GM19193 (cell line): ENCODE data around the gene DDO.

ENCODE experiments used
- POLR2A ChIP-seq: IDR thresholded peaks from 4 replicates; pipeline ENCODE4 v1.6.1; 2011; ENCODE audit not compliant: insufficient read depth, insufficient read length; ENCODE audit errors: extremely low read depth

Gene DDO

GRCh38 chr6:110364364-110365105, 50.8 kb downstream of the DDO start:
- TF ChIP-seq POLR2A, result no peak

- TF ChIP-seq POLR2A, result no peak
Observed at GRCh38 chr6:110363748-110364147, 51.6 kb downstream of the DDO start.

GRCh38 chr6:110360676-110361075, 54.7 kb downstream of the DDO start:
- TF ChIP-seq POLR2A, result no peak

DNA sequence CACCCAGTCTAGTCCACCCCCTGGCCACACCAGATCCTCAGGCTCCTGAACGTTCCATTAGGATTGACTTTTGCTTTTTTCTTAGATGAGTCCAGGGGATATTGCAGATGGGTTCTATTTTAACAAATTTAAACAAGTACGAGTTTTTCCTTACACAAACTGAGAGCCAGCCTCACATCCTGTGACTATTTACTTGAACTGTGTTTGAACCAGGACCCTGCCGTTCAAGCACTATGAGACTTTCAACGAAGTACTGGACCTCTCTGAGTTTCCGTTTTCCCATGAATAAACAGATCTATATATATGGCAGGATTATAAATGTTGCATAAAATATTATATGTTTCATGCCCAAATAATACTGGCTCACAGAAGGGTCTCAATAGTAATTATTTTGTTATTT, 55.8 kb downstream of the DDO start:
- no peak for TF ChIP-seq POLR2A

- no peak for TF ChIP-seq POLR2A
Observed at GRCh38 chr6:110358553-110359160, 56.7 kb downstream of the DDO start.

GRCh38 chr6:110357664-110358552, 57.5 kb downstream of the DDO start, which contains the start of gene METTL24:
TSS of gene METTL24 (minus strand) at chr6:110358349. CDS start at chr6:110358272, 77 bp downstream.
- no peak for TF ChIP-seq POLR2A

GRCh38 chr6:110357298-110357663, 58.1 kb downstream of the DDO start:
- TF ChIP-seq POLR2A, result no peak

- no peak for TF ChIP-seq POLR2A
Observed at GRCh38 chr6:110356778-110357177, 58.6 kb downstream of the DDO start.

- TF ChIP-seq POLR2A, result no peak
Observed at GRCh38 chr6:110355727-110356126, 59.6 kb downstream of the DDO start.

- TF ChIP-seq POLR2A, result no peak
Observed at GRCh38 chr6:110355022-110355421, 60.4 kb downstream of the DDO start.

GRCh38 chr6:110354153-110354552, 61.2 kb downstream of the DDO start:
- no peak for TF ChIP-seq POLR2A

GRCh38 chr6:110353457-110354001, 61.8 kb downstream of the DDO start:
- no peak for TF ChIP-seq POLR2A

- TF ChIP-seq POLR2A, result no peak
Observed at GRCh38 chr6:110352563-110353262, 62.7 kb downstream of the DDO start.

DNA sequence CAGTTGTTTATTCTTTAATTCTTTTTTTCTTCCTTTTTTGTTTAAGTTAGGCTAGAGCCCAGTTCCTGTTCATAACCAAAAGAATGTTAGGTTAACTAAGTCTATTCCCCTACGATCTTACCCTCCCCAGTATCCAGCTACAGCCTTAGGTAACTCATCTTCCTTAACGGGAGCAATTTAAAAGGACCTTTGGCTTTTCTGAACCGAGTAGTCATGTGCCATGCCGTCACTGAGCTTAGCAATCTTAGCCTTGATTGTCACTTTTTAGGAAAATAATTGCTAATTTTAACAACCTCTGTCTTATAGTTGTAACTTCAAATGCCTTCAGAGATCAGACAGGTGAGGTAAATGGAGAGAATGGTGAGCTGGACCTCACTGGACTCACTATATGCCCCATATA, 63.4 kb downstream of the DDO start:
- TF ChIP-seq POLR2A, result no peak
